Anterior cingulate cortex (tissue), 58 donors: ENCODE measurements around the gene MATCAP1.

Experiments
- DNase-seq, 58 donors: peaks; one replicate each; lab custom pipeline; 2025; lab: John Stamatoyannopoulos, UW

Gene MATCAP1

DNA sequence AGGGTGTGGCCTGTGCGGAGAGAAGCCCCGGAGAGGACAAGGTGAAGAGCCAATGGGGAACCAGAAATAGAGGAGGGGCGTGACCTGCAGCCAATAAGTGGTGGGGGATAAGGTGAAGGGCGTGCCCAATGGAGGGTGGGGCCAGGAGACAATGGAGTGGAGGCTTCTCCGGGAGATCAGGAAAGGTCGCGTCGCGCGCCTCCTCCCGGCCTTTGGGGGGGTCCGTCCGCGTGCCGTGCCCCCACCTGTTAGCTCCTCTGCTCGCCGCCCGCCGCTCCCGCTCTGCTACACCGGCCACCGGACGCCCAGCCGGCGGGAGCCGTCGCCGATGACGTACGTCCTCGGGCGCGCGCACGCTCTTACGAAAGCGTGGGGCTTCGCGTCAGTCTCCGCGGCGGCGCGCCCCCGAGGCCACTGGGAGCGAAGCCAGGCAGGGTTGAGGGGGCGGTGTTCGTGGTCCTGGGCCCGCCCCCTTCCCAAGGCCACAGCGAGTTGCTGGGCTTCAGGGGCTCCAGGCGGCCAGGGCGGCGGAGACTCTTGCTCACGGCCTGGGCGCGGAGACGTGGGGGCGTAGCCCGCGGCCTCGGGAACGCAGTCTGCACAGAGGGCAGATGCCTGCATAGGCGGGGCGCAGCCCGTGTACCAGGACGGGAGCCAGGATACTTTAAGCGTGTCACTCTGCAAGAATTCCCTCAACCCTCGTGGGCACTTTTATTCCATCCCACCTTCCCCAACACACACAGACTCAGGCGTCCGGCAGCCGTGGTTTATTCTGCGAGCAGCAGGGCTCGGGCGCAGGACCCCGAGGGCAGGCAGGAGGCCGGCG lies at the start of gene MATCAP1:
TSS of gene MATCAP1 (minus strand) at position 337 of the 826 bp plus-strand sequence. CDS start 3,353 bp downstream, outside the sequence.
- peak; percentile 81 to 96 (median 93) for DNase-seq

DNA sequence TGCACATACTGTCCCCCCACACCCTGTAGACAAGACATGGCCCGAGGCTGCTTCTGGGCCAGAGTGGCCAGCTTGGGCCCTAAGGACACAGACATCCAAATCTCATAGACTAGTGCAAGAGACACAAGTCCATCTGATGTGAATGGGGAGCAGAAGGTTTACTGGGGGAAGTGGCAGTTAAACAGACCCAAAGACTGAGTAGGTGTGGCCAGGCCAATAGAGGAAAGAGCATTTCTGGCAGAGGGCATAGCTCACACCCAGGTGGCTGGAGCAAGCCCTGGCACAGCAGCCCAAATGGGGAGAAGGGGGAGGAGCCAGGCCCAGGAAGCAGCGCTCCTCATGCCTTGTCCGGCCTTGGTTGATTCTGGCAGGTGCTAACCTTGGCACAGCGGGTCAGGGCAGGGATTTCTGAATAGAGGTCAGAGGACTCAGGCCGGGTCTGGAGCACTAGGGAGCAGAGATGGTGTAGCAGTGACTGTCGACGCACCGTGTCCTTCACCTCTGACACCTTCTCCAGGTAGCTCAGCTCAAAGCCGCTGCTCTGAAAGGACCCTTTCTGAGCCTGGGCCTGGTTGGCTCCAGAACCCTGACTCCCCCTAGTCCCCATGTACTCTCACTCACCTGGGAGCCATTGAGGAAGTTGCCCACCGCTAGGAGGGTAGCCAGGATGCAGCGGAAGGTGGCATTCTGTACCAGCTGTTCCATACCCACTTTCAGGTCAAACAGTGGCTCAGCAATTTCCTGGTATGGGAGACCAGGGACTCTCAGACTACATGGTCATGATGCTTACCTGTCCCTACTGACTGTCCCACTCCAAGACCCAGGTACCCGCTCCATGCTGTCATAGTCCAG lies 47.3 kb upstream of the MATCAP1 start:
- no peak for DNase-seq

DNA sequence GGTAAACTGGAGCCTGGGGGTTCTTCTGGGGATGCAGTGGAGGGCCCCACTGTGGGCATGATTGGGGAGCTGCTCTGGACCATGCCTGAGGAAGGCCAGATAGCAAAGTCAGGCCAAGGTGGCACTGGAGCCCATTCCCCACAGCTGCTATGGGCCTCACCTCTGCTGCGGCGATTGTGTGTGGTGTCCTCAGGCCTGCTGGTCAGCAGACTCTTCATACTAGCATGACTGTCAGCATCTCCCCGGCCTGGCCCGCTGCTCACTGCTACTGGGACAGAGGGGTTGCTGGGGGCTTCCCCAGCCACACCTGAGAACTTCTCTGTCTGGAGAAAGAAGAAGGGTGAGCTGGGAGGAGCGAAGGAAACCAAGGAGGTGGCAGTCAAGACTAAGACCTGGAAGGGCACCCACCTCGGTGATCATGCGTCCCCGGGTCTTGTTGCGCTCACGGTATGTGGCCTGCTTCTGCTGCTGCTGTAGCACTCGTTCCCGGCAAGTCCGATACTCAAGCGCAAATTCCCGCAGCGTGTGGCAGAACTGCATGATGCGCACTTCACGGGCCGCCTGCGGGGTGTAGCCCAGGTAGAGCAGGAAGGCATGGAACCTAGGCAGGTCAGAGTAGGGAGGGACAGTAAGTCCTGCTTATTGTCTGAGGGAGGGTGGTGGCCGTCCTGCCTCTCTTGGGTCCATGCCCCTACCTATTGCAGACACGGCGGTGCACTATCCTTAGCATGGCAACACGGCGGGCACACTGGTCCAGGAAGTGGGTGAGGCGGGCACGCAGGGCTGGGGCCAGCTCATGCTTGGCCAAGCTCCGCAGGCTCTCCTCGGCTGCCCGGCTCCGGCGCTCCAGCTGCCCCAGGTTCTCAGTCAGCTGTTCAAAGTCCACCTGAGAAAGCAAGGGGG lies 46.4 kb upstream of the MATCAP1 start:
- no peak for DNase-seq

DNA sequence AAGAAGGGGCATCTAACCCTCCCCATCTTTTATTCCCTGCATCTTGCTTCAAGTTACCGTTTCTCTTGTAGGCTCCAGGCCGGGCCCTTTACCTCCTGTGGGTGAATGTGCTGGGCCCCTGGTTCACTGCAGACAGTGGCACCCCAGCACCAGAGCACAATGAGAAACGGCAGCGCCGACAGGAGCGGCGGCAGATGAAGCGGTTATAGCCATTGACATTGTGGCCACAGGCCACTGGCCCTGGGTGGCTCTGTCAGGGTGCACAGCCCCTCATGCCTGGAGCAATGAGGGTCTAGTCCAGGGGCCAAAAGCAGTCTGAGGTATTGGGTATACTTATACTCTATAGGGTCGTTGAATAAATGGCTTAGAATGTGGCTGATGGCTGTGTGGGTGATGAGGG lies 45.1 kb upstream of the MATCAP1 start:
- no peak for DNase-seq

DNA sequence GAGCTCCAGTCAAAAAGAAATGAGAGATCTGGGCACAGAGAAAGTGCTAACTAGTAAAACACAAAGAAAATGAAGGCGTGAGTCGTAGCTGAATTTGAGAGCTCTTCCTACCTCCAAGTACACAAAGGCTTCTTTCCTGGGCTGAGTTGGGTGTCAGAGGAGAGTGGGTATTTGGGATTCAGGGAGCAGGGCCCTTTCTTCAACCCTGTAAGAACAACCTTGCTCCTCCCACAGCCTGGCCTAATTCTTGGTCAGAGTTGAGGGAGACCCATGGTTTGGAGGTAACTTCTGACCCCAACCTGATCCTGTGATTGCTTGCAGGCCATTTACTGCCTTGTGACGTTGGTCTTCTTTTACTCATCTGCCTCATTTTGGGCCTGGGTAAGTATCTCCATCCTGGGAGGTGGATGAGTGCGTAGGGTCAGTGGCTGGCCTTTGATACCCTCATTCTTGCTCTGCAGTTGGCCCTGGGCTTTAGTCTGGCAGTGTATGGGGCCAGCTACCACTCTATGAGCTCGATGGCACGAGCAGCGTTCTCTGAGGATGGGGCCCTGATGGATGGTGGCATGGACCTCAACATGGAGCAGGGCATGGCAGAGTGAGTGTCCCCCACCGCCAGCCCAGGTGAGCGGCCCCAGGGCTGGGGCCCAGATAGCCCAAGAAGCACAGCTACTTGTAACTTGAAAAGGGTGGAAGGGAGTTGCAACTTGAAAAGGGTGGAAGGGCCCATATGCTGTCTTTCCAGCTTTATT lies 44.4 kb upstream of the MATCAP1 start:
- DNase-seq: no peak

DNA sequence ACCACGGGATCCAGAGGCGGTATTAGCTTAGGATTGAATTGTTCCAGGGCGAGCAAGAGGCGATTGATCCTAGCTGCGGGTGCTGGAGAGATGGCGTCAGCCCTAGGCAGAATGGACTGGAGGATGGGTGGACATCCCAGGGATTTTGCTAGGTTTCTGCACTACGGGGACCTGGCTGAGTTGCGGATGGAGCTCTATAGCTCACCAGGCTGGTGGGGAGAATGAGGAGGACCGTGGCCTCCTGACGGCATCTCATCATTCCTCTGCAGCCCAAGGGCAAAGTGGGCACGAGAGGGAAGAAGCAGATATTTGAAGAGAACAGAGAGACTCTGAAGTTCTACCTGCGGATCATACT lies 43.8 kb upstream of the MATCAP1 start:
- DNase-seq: no peak

DNA sequence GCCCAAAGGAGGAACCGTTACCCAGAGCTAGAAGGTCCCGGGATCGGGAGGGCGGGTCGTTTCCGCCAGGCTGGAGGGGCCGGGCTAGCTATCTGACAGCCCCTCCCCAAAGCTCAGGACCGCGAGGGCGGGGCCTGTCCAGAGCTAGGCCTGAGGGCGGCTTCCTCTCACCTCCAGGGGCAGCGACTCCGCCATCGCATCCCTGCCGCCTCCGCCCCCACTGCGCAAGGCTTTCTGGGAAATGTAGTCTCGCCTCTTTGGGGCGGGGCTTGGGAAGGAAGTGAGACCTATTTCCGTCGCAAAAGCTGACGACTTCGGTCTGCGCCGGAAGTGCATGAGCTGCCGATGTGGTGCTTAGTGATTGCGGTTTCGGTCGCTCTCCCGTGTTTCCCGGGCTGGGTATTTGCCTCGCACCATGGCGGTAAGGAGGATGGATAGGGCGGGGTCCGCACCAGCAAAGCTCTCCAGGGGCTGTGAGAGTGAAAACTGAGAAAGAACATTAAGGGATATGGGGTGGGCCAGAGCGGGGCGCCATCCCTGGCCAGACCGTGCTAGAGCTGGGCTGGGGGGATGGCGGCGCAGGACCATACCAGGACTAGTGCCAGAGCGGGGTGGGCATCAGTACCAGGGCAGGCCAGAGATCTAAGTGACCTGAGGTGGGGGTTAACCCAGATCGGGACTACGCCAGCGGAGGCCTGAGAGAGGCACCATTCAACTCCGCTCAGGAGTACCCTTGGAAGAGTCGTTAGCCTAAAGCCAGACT lies 43.2 kb upstream of the MATCAP1 start, which contains the start of gene TMEM208:
TSS of gene TMEM208 (plus strand) at position 327 of the 763 bp plus-strand sequence. CDS start at position 416, 89 bp downstream.
- peak; percentile 54 to 97 (median 93) for DNase-seq

DNA sequence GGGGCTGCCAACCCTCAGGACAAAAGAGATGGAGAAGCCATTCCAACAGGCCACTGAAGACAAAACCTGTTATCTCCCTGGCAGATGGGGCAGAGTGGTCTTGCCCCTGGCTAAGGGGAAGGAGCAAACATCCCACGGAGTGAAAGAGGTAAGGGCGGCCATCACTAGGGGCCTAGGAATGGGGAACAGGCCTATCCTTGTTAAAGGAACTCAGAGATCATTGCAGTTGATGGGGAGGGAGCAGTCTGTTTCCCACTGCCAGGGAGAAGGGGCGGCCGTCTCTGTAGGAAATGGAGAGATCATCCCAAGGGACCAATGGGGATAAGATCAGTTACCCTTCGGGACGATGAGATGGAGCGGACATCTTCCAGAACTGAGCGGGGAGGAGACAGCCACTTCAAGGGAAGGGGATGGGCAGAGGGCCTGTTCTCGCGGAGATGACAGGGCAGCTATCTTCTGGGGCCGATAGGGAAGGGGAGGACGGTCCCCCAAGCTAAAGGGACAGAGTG lies 42.6 kb upstream of the MATCAP1 start:
- no peak for DNase-seq

DNA sequence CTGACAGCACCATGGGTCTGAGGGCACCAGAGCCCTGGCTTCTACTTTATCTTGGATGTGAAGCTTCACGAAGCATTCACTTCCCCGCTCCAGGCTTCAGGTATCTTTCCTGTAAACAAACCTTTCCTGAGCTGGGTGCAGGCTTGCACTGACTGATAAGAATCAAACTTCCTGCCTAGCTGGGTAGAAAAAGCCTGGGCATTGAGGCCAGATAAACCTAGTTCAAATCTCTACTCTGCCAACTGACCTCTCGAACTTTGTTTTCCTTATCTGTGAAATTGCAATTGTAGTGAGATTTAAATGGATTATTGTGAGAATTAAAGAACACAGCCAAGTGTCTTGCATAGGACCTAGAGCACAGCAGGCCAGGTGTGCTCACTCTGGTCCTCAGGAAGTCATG lies 40.2 kb upstream of the MATCAP1 start:
- DNase-seq: no peak

DNA sequence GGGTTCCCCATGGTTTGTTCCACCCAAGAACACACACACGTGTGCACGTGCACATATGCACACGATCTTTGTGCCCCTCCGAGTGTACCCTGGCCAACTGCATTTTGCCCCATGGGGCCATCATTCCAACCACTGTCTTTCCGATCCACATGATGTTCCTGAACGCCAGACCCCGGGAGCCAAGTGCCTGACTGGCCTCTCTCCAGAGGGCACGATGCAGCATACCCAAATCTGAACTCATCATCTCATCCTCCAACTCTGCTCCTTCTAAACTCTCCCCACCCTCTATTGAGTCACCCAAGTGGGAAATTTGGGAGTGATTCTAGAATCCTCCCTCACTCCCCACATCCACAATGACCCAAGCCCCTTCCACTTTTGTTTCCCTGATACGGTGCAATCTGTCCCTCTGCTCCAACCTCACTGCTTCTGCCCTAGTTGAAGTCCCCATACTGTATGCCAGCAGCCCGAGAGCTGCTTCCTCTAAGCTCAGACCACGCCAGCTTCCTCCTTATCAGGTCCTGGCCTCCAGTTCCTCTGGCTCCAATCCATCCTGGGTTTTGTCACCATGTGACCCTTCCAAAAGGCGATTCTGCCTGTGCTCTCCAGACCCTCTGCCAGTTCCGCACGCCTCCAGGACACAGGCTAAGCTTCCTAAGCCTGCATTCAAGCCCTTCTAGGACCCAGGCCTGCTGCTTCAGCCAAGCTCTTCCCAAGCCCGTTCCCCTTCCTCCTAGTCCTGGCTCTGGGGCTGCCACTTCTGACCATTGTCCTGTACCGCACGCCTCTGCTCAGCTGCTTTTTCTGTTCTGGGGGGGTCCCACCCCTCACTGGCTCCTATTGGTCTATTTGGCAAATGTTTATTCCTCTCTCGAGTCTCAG lies 33.1 kb upstream of the MATCAP1 start:
- DNase-seq: peak in 2 of 58 donors; percentile 5 to 22

DNA sequence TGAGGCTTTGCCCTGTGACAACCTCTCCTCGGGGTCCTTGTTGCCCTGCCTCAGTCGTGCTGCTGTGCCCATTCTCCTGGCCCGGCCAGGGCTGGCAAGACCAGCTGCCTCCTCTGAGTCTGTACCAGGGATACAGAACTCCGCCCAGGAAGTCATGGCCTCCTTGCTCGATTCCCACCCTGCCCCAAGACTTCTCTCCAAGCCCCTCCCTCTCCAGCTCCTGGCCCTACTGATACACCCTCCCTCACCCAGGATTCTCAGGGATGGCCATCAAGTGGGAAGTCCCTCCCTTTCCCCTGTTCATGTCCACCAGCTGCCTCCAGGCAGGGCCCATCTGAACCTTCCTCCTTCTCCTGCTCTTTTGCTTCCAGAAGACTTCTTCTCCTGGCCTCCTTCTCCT lies 31.9 kb upstream of the MATCAP1 start:
- DNase-seq: no peak

DNA sequence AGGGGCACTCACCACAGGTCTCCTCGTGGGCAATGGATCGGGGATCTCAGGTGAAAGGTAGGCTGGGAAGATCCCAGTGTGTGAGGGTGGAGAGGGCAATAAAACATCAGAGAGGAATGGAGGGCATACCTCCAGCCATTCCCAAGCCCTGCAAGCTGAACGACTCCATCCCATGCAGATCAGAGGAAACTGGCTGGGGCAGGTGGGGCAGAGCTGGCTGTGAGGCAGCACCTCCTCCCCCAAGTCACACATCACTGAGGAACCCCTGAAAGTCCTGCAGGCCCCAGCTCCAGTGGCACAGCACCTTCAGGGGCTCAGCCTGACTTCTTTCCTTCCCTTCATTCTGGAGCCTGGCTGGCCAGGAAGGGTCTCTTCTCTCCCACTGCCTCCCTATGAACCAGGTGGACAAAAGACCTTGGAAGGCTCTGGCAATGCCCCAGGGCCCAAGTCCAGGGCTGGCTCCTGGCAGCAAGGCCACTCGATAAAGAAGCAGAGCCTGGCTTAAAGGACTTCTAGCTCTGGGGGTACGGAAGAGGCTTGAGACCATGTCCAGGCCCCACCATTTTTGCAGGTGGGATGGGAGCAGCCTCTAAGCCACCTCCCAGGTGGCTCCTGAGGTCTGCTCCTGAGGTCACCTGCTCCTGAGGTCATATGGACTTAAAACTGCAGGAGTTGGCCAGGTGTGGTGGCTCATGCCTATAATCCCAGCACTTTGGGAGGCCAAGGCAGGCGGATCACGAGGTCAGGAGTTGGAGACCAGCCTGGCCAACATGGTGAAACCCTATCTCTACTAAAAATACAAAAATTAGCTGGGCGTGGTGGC lies 29.6 kb upstream of the MATCAP1 start:
- DNase-seq: no peak

DNA sequence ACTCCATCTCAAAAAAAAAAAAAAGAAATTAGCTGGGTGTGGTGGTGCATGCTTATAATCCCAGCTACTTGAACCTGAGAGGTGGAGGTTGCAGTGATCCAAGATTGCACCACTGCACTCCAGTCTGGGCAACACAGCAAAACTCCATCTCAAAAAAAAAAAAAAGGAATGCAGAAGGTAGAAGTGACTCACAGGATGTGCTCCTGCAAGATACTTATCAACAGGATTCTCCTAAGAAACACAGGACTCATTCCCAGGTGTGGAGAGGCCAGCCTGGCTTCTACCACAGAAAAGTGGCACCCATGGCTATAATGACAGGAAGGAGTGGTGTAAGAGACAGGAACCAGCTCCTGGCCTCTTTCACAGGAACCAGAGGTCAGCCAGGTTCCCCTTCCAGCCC lies 29.0 kb upstream of the MATCAP1 start:
- no peak for DNase-seq

DNA sequence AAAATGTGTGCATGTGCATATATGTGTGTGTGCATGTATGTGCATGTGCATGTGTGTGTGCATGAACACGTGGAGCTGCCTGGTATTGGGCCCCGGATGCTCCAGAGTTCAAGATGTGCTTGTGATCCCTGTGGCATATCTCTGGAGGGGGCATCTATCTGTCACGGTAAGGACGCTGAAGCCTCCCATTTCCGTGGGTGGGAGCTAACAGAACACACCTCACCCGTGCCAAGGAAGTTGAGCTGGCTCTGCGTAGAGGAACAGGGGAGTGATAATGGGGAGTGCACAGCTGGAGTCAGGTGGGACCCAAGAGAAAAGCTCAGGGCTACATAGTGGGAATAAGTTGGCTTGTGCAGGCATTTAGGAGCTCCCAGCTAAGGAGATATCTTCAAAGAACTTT lies 27.9 kb upstream of the MATCAP1 start:
- no peak for DNase-seq

DNA sequence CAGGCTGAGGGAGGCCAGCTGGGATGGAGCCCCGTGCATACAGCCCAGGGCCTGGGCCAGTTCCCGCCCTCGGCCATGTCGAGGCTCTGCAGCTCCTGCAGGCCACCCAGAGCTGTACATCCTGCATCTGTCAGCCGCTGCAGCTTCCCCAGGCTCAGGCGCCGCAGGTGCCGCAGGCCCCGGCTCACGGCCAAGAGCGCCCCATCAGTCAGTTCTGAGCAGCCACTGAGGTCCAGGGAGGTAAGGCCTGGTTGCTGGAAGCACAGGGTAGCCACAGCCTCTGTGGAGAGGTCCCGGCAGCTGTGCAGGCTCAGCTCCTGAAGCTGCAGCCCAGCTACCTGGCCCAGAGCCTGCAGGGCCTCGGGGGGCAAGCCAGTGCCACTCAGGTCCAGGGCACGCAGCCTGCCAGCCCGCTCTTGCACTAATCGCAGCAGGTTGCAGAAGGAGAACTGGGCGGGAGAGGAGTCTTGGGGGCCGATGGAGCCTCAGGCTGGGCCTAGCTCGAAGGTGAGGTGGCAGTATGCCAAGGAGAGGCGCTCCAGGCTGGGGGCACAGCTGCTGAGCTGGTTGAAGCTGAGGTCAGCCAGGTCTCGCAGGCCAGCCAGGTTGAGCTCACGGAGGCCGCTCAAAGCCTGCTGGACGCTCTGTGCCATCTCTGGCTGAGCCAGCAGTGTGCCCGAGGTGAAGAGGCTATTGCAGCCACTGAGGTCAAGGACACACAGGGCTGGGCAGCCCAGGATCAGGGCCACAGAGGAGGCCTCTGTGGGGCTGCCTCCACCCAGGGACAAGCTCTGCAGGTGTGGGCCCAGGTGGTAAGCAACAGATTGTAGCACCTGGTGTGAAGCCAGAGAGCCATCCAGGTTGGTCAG lies 26.5 kb upstream of the MATCAP1 start:
- DNase-seq: no peak

DNA sequence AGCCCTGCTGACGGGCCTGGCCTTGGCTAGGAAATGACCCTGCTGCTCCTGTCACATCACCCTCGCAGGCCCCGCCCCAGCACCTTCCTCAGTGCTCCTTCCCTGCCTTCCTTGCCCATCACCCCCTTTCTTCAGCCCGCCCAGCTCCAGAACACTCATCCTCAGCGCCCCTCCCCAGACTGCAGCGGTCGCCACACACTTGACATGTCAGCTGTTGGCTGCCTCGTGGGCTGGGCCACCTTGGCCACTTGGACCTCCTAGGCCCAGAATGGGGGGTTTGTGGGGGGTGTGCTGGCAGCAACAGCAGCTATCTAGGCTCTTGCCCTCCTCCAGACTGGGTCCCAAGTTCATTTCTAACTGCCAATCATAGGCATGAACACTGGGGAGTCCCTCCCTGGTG lies 25.8 kb upstream of the MATCAP1 start:
- no peak for DNase-seq
